ENCODE measurements around the gene UNC13B. TPM values are rescaled to one million over a fixed set of nuclear protein-coding genes. Genes with fewer than 3 reads are reported as not detected.

Gene UNC13B
- total and polyA plus RNA-seq, 9 of the 15 experiments (the other 6 are each of a cell fraction or from before 2014, with no cell fraction given), result 2.4 to 11.5 (median 8.6) TPM

DNA sequence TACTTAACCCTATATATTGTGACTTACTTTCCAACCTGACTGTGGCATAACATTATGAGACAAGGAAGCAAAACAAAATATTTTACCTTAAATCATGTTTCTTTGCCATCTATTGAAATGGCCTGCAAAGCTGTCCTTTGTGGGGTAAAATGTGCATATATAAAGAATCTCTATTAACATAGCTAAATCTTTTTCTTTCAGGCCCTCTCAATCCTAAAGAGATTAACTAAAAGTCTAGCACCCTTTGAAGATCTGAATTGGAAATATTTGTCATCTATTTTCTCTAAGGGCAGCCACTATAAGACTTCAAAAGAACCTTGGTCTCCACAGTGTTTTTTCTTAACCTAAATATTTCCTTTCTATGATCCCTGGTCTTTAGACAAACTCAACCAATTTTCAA, 5.0 kb upstream of the UNC13B start:
- ATAC-seq, result no peak
- POLR2A ChIA-PET, result no interaction called here
- H3K9me1 ChIP-seq (ENCODE audit: control insufficient read depth, insufficient read depth, low read length), result no peaks in the 10 kb centered on the region
- DNase-seq (ENCODE audit: extremely low read depth in 1 of 4, low spot score in 3 of 4), result no peak
- no peak overlapping the region for H3K9ac ChIP-seq (ENCODE audit: insufficient read depth in 1 of 2, low read depth in 2 of 2, low read length in 2 of 2)
- H3K4me1 ChIP-seq (replicated peaks in 1 of 2; ENCODE audit: control insufficient read depth in 2 of 2, insufficient read depth in 2 of 2, low read length in 2 of 2), result no peaks in the 10 kb centered on the region; a peak in 3 of 5 replicates
- H3K79me2 ChIP-seq (ENCODE audit: control insufficient read depth, insufficient read depth, low read length), result no peaks in the 10 kb centered on the region
- in situ Hi-C loops (cut with MboI), result no loop called here
- H3K36me3 ChIP-seq (ENCODE audit: control insufficient read depth, insufficient read depth, low read length), result no peaks in the 10 kb centered on the region
- no TSS peak for BruUV-seq (replicated peaks)
- no peaks in the 10 kb centered on the region for H3K27me3 ChIP-seq (ENCODE audit: control insufficient read depth in 2 of 2, insufficient read depth in 2 of 2, low read length in 2 of 2)
- H3K4me2 ChIP-seq (ENCODE audit: insufficient read depth, low read length), result no peak overlapping the region
- CTCF ChIA-PET (ENCODE audit: low intra/inter-chr PET ratio), result no interaction called here
- no peak overlapping the region for H2AFZ ChIP-seq (ENCODE audit: low read depth, low read length)
- intact Hi-C loops (cut with micrococcal nuclease), result no loop called here
- H3K4me3 ChIP-seq, result no peak overlapping the region
- no peak for FAIRE-seq
- H4K20me1 ChIP-seq (replicated peaks; ENCODE audit: control insufficient read depth, insufficient read depth, low read length), result no peaks in the 10 kb centered on the region
- no peaks in the 10 kb centered on the region for H3K9me3 ChIP-seq (replicated peaks; ENCODE audit: control insufficient read depth, insufficient read depth, low read depth, low read length)
- no peak overlapping the region for H3K27ac ChIP-seq (ENCODE audit: extremely low read depth, low read depth, low read length)
- TF ChIP-seq, protein P1, sequence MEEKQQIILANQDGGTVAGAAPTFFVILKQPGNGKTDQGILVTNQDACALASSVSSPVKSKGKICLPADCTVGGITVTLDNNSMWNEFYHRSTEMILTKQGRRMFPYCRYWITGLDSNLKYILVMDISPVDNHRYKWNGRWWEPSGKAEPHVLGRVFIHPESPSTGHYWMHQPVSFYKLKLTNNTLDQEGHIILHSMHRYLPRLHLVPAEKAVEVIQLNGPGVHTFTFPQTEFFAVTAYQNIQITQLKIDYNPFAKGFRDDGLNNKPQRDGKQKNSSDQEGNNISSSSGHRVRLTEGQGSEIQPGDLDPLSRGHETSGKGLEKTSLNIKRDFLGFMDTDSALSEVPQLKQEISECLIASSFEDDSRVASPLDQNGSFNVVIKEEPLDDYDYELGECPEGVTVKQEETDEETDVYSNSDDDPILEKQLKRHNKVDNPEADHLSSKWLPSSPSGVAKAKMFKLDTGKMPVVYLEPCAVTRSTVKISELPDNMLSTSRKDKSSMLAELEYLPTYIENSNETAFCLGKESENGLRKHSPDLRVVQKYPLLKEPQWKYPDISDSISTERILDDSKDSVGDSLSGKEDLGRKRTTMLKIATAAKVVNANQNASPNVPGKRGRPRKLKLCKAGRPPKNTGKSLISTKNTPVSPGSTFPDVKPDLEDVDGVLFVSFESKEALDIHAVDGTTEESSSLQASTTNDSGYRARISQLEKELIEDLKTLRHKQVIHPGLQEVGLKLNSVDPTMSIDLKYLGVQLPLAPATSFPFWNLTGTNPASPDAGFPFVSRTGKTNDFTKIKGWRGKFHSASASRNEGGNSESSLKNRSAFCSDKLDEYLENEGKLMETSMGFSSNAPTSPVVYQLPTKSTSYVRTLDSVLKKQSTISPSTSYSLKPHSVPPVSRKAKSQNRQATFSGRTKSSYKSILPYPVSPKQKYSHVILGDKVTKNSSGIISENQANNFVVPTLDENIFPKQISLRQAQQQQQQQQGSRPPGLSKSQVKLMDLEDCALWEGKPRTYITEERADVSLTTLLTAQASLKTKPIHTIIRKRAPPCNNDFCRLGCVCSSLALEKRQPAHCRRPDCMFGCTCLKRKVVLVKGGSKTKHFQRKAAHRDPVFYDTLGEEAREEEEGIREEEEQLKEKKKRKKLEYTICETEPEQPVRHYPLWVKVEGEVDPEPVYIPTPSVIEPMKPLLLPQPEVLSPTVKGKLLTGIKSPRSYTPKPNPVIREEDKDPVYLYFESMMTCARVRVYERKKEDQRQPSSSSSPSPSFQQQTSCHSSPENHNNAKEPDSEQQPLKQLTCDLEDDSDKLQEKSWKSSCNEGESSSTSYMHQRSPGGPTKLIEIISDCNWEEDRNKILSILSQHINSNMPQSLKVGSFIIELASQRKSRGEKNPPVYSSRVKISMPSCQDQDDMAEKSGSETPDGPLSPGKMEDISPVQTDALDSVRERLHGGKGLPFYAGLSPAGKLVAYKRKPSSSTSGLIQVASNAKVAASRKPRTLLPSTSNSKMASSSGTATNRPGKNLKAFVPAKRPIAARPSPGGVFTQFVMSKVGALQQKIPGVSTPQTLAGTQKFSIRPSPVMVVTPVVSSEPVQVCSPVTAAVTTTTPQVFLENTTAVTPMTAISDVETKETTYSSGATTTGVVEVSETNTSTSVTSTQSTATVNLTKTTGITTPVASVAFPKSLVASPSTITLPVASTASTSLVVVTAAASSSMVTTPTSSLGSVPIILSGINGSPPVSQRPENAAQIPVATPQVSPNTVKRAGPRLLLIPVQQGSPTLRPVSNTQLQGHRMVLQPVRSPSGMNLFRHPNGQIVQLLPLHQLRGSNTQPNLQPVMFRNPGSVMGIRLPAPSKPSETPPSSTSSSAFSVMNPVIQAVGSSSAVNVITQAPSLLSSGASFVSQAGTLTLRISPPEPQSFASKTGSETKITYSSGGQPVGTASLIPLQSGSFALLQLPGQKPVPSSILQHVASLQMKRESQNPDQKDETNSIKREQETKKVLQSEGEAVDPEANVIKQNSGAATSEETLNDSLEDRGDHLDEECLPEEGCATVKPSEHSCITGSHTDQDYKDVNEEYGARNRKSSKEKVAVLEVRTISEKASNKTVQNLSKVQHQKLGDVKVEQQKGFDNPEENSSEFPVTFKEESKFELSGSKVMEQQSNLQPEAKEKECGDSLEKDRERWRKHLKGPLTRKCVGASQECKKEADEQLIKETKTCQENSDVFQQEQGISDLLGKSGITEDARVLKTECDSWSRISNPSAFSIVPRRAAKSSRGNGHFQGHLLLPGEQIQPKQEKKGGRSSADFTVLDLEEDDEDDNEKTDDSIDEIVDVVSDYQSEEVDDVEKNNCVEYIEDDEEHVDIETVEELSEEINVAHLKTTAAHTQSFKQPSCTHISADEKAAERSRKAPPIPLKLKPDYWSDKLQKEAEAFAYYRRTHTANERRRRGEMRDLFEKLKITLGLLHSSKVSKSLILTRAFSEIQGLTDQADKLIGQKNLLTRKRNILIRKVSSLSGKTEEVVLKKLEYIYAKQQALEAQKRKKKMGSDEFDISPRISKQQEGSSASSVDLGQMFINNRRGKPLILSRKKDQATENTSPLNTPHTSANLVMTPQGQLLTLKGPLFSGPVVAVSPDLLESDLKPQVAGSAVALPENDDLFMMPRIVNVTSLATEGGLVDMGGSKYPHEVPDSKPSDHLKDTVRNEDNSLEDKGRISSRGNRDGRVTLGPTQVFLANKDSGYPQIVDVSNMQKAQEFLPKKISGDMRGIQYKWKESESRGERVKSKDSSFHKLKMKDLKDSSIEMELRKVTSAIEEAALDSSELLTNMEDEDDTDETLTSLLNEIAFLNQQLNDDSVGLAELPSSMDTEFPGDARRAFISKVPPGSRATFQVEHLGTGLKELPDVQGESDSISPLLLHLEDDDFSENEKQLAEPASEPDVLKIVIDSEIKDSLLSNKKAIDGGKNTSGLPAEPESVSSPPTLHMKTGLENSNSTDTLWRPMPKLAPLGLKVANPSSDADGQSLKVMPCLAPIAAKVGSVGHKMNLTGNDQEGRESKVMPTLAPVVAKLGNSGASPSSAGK (IDR thresholded peaks at IDR 0.05), result no peak
- no peak for TF ChIP-seq PURB (CRISPR knock-in tag; IDR thresholded peaks at IDR 0.05; ENCODE audit: low read depth)
- no peak for TF ChIP-seq ERF (CRISPR knock-in tag; IDR thresholded peaks at IDR 0.05)
- TF ChIP-seq NFIX (CRISPR knock-in tag; IDR thresholded peaks at IDR 0.05; ENCODE audit: low read depth), result no peak
- no peak for TF ChIP-seq ZNF699 (CRISPR knock-in tag; IDR thresholded peaks at IDR 0.05; ENCODE audit: insufficient replicate concordance)
- no peak for TF ChIP-seq MTA1 (IDR thresholded peaks at IDR 0.05; ENCODE audit: borderline replicate concordance)
- TF ChIP-seq CBX8 (IDR thresholded peaks at IDR 0.05; ENCODE audit: borderline replicate concordance, extremely low read depth, low read depth, low read length, poor library complexity, severe bottlenecking), result no peak
- TF ChIP-seq RBM25 (IDR thresholded peaks at IDR 0.05; ENCODE audit: low read depth, low read length, severe bottlenecking), result no peak
- TF ChIP-seq GATAD2A (IDR thresholded peaks at IDR 0.05), result no peak
- TF ChIP-seq ZNF408 (CRISPR knock-in tag; IDR thresholded peaks at IDR 0.05; ENCODE audit: low read depth), result no peak
- TF ChIP-seq HMG20B (CRISPR knock-in tag; IDR thresholded peaks at IDR 0.05), result no peak
- TF ChIP-seq RBM15 (IDR thresholded peaks at IDR 0.05; ENCODE audit: insufficient read depth, low read length), result no peak
- TF ChIP-seq POLR3A (IDR thresholded peaks at IDR 0.05; ENCODE audit: borderline replicate concordance, extremely low read depth, insufficient read depth, insufficient read length), result no peak
